NCI-H146 (cell line): ENCODE measurements around the gene PLEKHM3.
"Not testable (repeated sequence)": the region's sequence is repeated elsewhere in the genome, so short reads cannot be mapped to it uniquely, and the experiment has no call there.

Source experiments
- DNase-seq: peaks from one replicate; lab custom pipeline; 2025; lab: John Stamatoyannopoulos, UW

The PLEKHM3 gene

GRCh38 chr2:207920321-207920720 is 105.0 kb downstream of the PLEKHM3 start:
- DNase-seq, result no peak

- DNase-seq, result no peak
Observed at GRCh38 chr2:207919164-207919919, 106.0 kb downstream of the PLEKHM3 start.

GRCh38 chr2:207914716-207915115 is 110.6 kb downstream of the PLEKHM3 start:
- DNase-seq, result no peak

GRCh38 chr2:207913772-207914358 is 111.5 kb downstream of the PLEKHM3 start:
- no peak for DNase-seq

DNA sequence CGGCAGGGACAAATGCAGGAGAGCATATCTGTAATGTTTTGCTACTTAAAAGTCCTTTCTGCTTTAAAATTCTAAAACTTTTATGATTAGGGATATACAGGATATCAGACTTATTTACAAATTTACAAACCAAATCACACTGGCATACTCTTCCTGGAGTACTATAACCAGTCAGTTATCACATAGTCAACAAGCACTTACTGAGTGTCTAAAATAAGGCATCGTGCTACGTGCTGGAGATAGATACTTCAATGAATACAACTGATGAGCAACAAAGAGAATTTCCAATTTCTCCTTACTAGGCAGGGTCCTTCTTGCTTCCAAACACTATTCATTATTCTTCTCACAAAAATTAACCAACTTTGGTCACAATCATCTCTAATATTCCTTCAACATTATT is 113.5 kb downstream of the PLEKHM3 start:
- no peak for DNase-seq

GRCh38 chr2:207911215-207911614 is 114.1 kb downstream of the PLEKHM3 start:
- no peak for DNase-seq

- DNase-seq, result not testable (repeated sequence)
Observed at GRCh38 chr2:207906495-207906894, 118.8 kb downstream of the PLEKHM3 start.

- DNase-seq, result no peak
Observed at GRCh38 chr2:207905546-207905945, 119.8 kb downstream of the PLEKHM3 start.

DNA sequence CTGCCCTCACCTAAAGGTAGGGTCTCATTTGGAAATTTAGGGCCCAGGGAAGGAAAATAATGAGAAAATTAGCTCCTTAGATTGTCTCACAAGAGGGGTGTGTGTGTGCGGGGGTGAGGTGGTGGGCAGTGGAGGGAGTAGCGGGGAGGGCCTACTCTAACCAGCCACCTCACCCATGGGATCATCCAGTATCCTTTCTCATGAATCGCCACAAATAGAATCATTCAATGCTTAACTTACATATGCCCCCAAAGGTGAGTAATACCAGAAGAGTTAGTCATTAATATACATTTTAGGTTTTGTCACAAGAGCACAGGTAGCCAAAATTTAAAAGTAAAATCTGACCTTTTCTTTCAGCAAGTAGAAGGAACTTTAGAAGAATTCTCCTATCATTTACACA is 122.1 kb downstream of the PLEKHM3 start:
- DNase-seq, result no peak

DNA sequence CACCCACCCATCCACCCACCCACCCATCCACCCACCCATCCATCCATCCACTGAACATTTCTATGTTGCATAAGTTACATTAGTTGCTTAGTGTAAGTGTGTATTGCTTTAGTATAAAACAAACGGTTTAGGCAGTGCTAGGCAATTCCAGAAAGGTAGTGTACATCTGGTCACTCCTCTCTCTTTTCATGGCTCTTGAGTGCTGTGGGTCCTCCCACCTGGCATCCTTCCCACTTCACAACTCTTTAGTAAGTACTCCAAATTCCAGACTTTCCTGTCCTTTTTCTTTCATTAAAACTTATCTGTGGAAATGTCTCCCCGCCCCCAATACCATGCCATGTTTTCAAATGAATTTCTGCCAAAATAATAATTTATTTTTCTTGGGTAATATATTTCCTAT is 122.5 kb downstream of the PLEKHM3 start:
- no peak for DNase-seq

DNA sequence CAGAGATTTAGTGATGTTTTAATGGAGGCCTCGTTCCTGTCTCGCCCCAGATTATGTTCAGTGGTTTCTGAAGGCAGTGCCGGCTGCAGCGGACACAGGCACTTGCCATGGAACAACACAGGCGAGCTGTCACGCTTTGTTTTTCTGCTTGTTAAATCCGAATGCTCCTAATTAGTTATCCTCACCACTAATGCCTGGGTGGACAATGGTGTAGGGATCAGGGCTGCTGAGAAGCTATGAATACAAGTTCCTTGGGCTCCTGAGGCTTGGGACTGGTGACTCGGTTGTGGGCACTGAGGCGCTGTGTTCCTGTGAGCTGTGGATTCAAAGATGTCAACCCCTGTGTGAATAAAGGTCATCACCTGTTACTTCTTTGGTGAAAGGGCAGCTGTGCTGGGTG is 123.5 kb downstream of the PLEKHM3 start:
- no peak for DNase-seq

DNA sequence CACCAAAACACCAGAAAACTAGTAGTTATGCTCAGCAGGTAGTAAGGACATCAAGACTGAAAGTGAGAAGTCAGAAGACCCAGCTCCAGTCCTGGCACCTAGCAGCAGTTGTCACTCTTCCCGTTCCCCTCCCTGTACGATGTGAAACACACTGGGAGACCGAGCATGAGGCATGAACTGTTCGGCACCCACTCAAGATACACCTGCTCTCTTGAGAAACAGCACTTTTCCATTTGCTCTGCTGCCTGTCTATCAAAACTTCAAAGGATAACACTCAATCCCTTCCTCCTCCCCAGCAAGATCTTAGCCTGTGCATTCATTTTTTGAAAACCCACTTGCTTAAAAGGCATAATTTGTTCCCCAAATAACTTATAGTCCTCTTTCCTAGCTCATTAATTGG is 123.9 kb downstream of the PLEKHM3 start:
- no peak for DNase-seq

- DNase-seq, result no peak
Observed at GRCh38 chr2:207898354-207898695, 127.0 kb downstream of the PLEKHM3 start.

DNA sequence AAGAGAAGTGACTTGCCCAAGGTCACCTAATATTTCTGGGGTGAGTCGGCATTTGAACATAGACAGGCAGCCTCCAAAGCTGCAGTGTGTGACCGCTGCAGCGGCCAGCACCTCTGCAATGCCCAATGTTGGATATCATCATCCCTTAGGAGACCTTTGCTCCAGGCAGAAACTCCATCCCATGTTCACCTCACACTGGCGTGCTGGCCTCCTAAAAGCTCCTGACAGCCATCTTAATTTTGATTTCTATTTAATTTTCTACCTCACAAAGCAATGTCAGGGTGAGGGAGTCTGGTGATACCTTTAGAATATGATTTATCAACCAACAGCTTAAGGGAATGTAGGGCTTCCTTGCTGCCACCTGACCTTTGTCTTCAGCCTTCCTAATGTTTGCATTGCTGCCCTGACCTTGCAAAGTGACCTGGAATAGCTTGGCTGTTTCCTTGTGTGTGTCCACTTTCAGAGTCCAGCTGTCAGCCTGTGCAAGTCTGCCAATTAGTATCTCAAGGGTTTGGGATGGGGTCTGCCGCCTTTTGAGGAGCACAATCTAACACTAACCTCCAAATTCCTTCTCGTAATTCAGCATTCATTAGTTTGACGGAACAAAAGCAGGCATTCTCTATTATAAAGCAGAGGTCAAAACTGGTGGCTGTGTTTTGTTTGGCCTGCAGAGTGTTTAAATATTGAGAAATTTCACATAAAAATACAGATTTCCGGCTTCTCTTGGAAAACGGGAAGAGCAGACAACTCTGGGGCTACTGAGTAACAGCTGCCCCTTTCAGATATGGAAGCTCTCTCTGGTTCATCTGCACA is 127.6 kb downstream of the PLEKHM3 start:
- DNase-seq, result no peak

GRCh38 chr2:207896525-207897285 is 128.6 kb downstream of the PLEKHM3 start:
- DNase-seq, result peak; percentile 78

- DNase-seq, result no peak
Observed at GRCh38 chr2:207895274-207895860, 130.0 kb downstream of the PLEKHM3 start.

GRCh38 chr2:207892716-207893402 is 132.5 kb downstream of the PLEKHM3 start:
- no peak for DNase-seq

DNA sequence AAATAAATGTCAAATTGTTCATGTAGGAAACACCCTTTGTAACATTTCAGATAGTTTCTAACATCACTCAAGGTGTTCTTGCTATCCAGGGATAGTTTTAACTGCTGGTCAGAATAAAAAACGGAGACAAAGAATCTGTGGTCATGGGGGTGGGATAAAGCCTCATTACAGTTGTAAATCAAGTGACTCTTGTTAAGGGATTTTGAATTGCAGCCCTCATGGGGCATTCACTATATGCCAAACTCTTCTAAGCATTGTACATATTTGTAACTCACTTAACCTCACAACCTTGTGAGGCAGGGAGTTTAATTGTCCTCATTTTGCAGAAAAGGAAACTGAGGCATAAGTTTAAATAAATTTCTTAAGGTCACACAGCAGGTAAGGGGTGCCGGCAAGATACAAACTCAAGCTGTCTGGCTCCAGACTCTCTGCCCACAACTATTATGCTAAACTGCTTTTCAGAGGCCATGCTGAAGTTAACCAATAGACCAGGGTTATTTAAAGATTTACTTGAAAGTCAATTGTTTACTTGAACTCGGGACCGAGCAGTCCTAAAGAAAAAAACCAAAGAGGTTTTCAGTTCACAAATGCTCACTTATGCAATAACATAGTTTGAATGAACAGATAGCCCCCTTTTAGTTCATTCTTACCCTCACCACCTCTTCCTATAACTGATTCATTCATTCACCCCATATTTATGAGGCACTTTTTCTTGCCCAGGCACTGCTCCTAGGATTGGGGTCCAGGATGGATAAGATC is 134.1 kb downstream of the PLEKHM3 start:
- no peak for DNase-seq

- DNase-seq, result no peak
Observed at GRCh38 chr2:207887500-207887899, 137.8 kb downstream of the PLEKHM3 start.

GRCh38 chr2:207885010-207885409 is 140.3 kb downstream of the PLEKHM3 start:
- DNase-seq, result no peak

DNA sequence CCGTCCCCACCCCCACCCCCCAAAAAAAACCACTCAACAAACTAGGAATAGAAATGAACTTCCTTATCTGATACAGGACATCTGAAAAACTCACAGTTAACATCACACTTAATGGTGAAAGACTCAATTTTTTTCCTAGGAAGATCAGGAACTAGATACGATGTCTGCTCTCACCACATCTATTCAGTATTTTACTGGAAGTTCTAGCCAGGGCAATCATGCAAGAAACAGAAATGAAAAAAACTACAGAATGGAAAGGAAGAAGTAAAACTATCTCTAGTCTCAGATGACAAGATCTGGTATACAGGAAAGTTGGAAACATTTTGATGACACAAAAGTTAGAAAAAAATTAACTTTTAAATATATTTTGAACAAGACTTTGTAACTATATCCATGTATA is 141.2 kb downstream of the PLEKHM3 start:
- DNase-seq, result no peak
